DMS114 treated with DMSO at 0.1 percent for 48 hours (cell line): ENCODE data around the gene SLC30A3.

Source experiments
- DNase-seq: peaks from one replicate; lab custom pipeline; 2025; ENCODE audit not compliant: unreplicated experiment; lab: John Stamatoyannopoulos, UW

The SLC30A3 gene

GRCh38 chr2:27208486-27209050 is 54.3 kb downstream of the SLC30A3 start:
- no peak for DNase-seq

- no peak for DNase-seq
These were observed 56.5 kb downstream of the SLC30A3 start for GRCh38 chr2:27206346-27206745.

DNA sequence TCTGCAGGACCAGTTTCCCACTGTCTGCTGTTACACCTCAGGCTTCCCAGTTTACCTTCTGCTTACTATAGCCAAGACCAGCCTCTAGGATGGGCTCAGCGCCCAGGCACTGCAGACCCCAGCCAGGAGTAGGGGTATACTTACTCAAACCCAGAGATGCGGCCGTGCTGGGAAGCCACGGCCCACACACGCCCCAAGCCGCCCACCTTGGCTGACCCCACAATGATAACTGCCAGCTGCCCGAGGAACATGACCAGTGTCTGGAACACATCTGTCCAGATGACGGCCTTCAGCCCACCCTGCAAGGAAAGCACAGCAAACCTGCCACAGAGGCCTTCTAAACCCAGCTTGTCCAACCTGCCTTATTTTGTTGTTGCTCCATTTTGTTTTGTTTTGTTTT is 57.6 kb downstream of the SLC30A3 start:
- DNase-seq, result no peak

- no peak for DNase-seq
These were observed 58.3 kb downstream of the SLC30A3 start for GRCh38 chr2:27204566-27204965.

GRCh38 chr2:27203741-27204140 is 59.1 kb downstream of the SLC30A3 start:
- no peak for DNase-seq
